Activated CD8-positive, alpha-beta T cell treated with anti-CD3 and anti-CD28 coated beads for 36 hours (primary cell): Measurements from ENCODE around the gene PNPLA7. TPM values are rescaled to one million over a fixed set of nuclear protein-coding genes. Genes with fewer than 3 reads are reported as not detected.

ENCODE experiments used
- ATAC-seq: fragments of 200-7000 bp; cut with Tn5 transposase; one replicate; pipeline ENCODE4 v1.10.0; 2021; ENCODE audit warnings: mild to moderate bottlenecking, moderate library complexity
- CTCF ChIA-PET: fragments of 350-600 bp; sonication (Branson Sonifier 250); formaldehyde crosslinking; loops from one replicate; lab custom pipeline; 2021; ENCODE audit warnings: antibody characterized with exemption; lab: Charles Lee
- POLR2A ChIA-PET: fragments of 350-600 bp; sonication (Branson Sonifier 250); formaldehyde crosslinking; loops from one replicate; lab custom pipeline; 2021; ENCODE audit warnings: antibody characterized with exemption; lab: Charles Lee
- DNase-seq: peaks from one replicate; pipeline ENCODE4 v3.0.0-alpha.2; 2020
- H3K27ac Mint-ChIP-seq: one replicate; pipeline ENCODE4 v1.8.0; 2021; ENCODE audit warnings: mild to moderate bottlenecking, mixed read lengths
- H3K27me3 Mint-ChIP-seq: one replicate; pipeline ENCODE4 v1.8.0; 2021; ENCODE audit warnings: mixed read lengths
- H3K36me3 Mint-ChIP-seq: one replicate; pipeline ENCODE4 v1.8.0; 2021; ENCODE audit warnings: low read depth, mixed read lengths
- H3K4me1 Mint-ChIP-seq: one replicate; pipeline ENCODE4 v1.8.0; 2021; ENCODE audit warnings: low read depth, mixed read lengths
- H3K4me3 Mint-ChIP-seq: one replicate; pipeline ENCODE4 v1.8.0; 2021; ENCODE audit warnings: mild to moderate bottlenecking, moderate library complexity, mixed read lengths
- H3K9me3 Mint-ChIP-seq: one replicate; pipeline ENCODE4 v1.8.0; 2021; ENCODE audit warnings: mixed read lengths
- CTCF ChIP-seq: fragments of 200-600 bp; IDR thresholded peaks from one replicate; pipeline ENCODE4 v1.8.0; 2022; ENCODE audit warnings: antibody characterized with exemption, mild to moderate bottlenecking
- intact Hi-C: fragments of 100-400 bp; cut with micrococcal nuclease; formaldehyde crosslinking; loops from one replicate; pipeline ENCODE4 v1.10.0; 2022
- total RNA-seq, 2 experiments: library from RNA; stranded (reverse); gene quantifications; one replicate each; pipeline ENCODE4 v1.2.3, GENCODE V29; 2021

PNPLA7 gene
- total RNA-seq, 2 experiments from 2014 or later: 4.8 to 5.0 TPM

- intact Hi-C loops: no loop called here
- Mint-ChIP-seq H3K27ac (no peak overlapping the region), H3K4me3 (no peak overlapping the region), H3K36me3 (no peaks in the 10 kb centered on the region), H3K9me3 (no peaks in the 10 kb centered on the region), H3K27me3 (no peaks in the 10 kb centered on the region), H3K4me1 (peaks cover 7% of the 10 kb centered on the region)
- DNase-seq: no peak
- POLR2A ChIA-PET: interaction anchor here (0.6 kb wide), 1 partner anchor 276 kb away, joined by 3 read pairs; no protein-coding TSS in a partner anchor
- ATAC-seq: no peak
- CTCF ChIA-PET: no interaction called here
- no peak for TF ChIP-seq CTCF
These were observed 64.1 kb downstream of the PNPLA7 start for GRCh38 chr9:137486141-137486490.

- no peaks in the 10 kb centered on the region for H3K36me3 Mint-ChIP-seq
- peaks cover 7% of the 10 kb centered on the region for H3K4me1 Mint-ChIP-seq
- H3K4me3 Mint-ChIP-seq: no peak overlapping the region
- DNase-seq (no peak), ATAC-seq (no peak)
- ChIA-PET CTCF (no interaction called here), POLR2A (interaction anchor here (0.6 kb wide), 1 partner anchor 275 kb away, joined by 3 read pairs; no protein-coding TSS in a partner anchor)
- no peaks in the 10 kb centered on the region for H3K27me3 Mint-ChIP-seq
- intact Hi-C loops: no loop called here
- no peaks in the 10 kb centered on the region for H3K9me3 Mint-ChIP-seq
- no peak for TF ChIP-seq CTCF
- no peak overlapping the region for H3K27ac Mint-ChIP-seq
These were observed 64.7 kb downstream of the PNPLA7 start for GRCh38 chr9:137485343-137486140.

DNA sequence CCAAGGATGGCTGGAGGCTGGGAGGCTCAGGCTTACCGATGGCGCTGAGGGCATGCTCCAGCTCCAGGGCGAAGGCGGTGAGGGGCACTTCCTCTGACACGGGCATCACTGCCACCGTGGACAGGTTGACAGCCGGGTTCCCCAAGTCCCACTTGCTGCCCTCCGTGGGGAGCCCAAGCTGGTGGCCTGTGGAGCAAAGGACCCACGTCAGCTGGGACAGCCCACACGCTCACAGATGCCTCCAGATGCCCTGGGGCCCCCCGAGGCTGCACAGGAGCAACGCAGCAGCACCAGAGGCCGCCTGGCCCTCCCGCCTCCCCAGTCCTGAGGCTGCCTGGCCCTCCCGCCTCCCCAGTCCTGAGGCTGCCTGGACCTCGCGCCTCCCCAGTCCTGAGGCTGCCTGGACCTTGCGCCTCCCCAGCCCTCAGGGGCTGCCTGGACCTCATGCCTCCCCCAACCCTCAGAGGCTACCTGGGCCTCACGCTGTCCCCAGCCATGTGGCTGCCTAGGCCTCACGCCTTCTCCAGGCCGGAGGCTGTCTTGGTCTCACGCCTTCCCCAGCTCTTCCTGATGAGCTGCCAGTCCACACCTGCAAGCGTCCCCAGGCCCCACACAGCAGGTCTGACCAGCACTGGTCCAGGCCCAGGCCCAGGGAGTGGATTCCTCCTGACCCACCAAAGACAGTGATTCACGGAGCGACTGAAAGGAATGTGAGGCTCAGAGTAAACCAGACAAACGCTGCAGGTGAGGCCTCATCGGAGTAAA lies 65.5 kb downstream of the PNPLA7 start:
- CTCF ChIA-PET: no interaction called here
- intact Hi-C loops: no loop called here
- Mint-ChIP-seq H3K36me3 (no peaks in the 10 kb centered on the region), H3K27me3 (no peaks in the 10 kb centered on the region), H3K4me1 (peaks cover 7% of the 10 kb centered on the region), H3K27ac (no peak overlapping the region), H3K4me3 (no peak overlapping the region), H3K9me3 (no peaks in the 10 kb centered on the region)
- ATAC-seq (no peak), DNase-seq (no peak)
- TF ChIP-seq CTCF: no peak
- POLR2A ChIA-PET: no interaction called here

DNA sequence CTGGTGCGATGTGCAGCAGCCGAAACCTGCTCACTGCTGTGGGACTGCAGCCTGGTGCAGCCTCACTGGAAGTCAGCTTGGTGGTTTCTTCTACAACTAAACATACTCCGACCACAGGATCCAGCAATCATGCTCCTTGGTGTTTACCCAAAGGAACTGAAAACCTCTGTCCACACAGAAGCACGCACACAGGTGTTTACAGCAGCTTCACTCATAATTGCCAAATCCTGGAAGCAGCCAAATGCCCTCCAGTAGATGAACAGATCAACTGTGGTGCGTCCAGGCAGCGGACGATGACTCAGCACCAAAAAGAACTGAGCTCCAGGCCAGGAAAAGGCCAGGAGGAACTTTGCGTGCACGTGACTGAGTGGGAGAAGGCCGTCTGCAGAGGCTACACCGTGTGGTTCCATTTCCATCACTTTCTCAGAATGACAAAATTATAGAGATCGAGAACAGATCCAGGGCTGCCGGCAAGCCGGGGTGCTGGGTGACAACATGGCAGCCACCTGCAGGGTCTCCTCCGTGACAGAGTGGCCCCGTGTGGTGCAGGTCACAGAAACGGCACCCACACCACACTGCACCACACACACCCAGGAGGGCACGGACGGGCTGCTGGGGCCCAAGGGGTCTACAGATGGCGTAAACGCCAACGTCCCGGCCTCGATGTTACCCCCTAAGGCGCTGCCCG lies 68.0 kb downstream of the PNPLA7 start:
- DNase-seq (no peak), ATAC-seq (no peak)
- ChIA-PET CTCF (no interaction called here), POLR2A (no interaction called here)
- no peaks in the 10 kb centered on the region for H3K9me3 Mint-ChIP-seq
- H3K27me3 Mint-ChIP-seq: no peaks in the 10 kb centered on the region
- no peak overlapping the region for H3K27ac Mint-ChIP-seq
- no peak overlapping the region for H3K4me3 Mint-ChIP-seq
- intact Hi-C loops: no loop called here
- peaks cover 7% of the 10 kb centered on the region for H3K4me1 Mint-ChIP-seq
- H3K36me3 Mint-ChIP-seq: no peaks in the 10 kb centered on the region
- no peak for TF ChIP-seq CTCF
